ENCODE data around the gene CHMP4A. TPM values are rescaled to one million over a fixed set of nuclear protein-coding genes. Genes with fewer than 3 reads are reported as not detected.
"Not testable (repeated sequence)": the region's sequence is repeated elsewhere in the genome, so short reads cannot be mapped to it uniquely, and the experiment has no call there.

Gene CHMP4A
- polyA plus RNA-seq, 5 donors = 53.9 to 67.6 (median 62.3) TPM

- DNase-seq = no peak
These were observed 37.1 kb upstream of the CHMP4A start for GRCh38 chr14:24250354-24250753.

- DNase-seq = no peak
These were observed 36.1 kb upstream of the CHMP4A start for GRCh38 chr14:24249230-24250021.

- DNase-seq = no peak
These were observed 34.1 kb upstream of the CHMP4A start for GRCh38 chr14:24247422-24247821.

- DNase-seq = no peak
These were observed 33.5 kb upstream of the CHMP4A start for GRCh38 chr14:24246765-24247212.

GRCh38 chr14:24245350-24245749 is 32.1 kb upstream of the CHMP4A start:
- DNase-seq = not testable (repeated sequence)

- no peak for DNase-seq
These were observed 30.1 kb upstream of the CHMP4A start for GRCh38 chr14:24243336-24243836.

- DNase-seq = no peak
These were observed 28.6 kb upstream of the CHMP4A start for GRCh38 chr14:24241829-24242443.

GRCh38 chr14:24240110-24240918 is 27.0 kb upstream of the CHMP4A start:
- DNase-seq = no peak

- DNase-seq = no peak
These were observed 25.3 kb upstream of the CHMP4A start for GRCh38 chr14:24238527-24239037.

- no peak for DNase-seq
These were observed 24.8 kb upstream of the CHMP4A start for GRCh38 chr14:24238123-24238522.

GRCh38 chr14:24237463-24237955 is 24.2 kb upstream of the CHMP4A start:
- DNase-seq = no peak

- no peak for DNase-seq
These were observed 23.6 kb upstream of the CHMP4A start for GRCh38 chr14:24236689-24237462.

- DNase-seq = no peak
These were observed 22.8 kb upstream of the CHMP4A start for GRCh38 chr14:24235804-24236688.

GRCh38 chr14:24234095-24235005 is 21.1 kb upstream of the CHMP4A start:
- DNase-seq = no peak

GRCh38 chr14:24233538-24233866 is 20.2 kb upstream of the CHMP4A start:
- DNase-seq = no peak

GRCh38 chr14:24232645-24233537 is 19.6 kb upstream of the CHMP4A start, which contains the start of gene GMPR2:
Gene GMPR2 (plus strand): TSS chr14:24232929. CDS start chr14:24233254, 325 bp downstream.
- DNase-seq = no peak

GRCh38 chr14:24232121-24232644 is 18.9 kb upstream of the CHMP4A start, which contains the start of gene NEDD8:
Gene NEDD8 (minus strand): TSS chr14:24232367. CDS start chr14:24232267, 100 bp downstream.
- DNase-seq = peak; percentile 93 to 94

All from right lung (tissue), 5 donors.